IMR-90 (cell line): ENCODE results near the gene STK10. TPM values are rescaled to one million over a fixed set of nuclear protein-coding genes. Genes with fewer than 3 reads are reported as not detected.

Source experiments
- ATAC-seq: fragments of 200-7000 bp; cut with Tn5 transposase; 2 replicates; pipeline ENCODE4 v1.9.1; 2020; ENCODE audit warnings: low read depth, mild to moderate bottlenecking, moderate library complexity
- BruUV-seq: library from RNA; stranded (reverse); fragments of 400-500 nt; replicated peaks from 2 replicates; lab custom pipeline; 2021; lab: Mats Ljungman, UMichigan
- CTCF ChIA-PET: fragments of 300-600 bp; formaldehyde crosslinking; extraction: SDS; loops from one replicate; lab custom pipeline; 2021; ENCODE audit warnings: antibody characterized with exemption; lab: Yijun Ruan, JAX
- POLR2A ChIA-PET: fragments of 300-600 bp; sonication (Branson Sonifier 250); formaldehyde crosslinking; loops from one replicate; lab custom pipeline; 2022; ENCODE audit warnings: antibody characterized with exemption; ENCODE audit not compliant: unreplicated experiment; lab: Charles Lee
- DNase-seq: peaks from one replicate; pipeline ENCODE4 v3.0.0; 2013
- H2AFZ ChIP-seq: replicated peaks from 2 replicates; pipeline ENCODE3; 2013; ENCODE audit warnings: low read length, mild to moderate bottlenecking; ENCODE audit not compliant: poor library complexity
- H2AK5ac ChIP-seq: 2 replicates; pipeline ENCODE4 v1.6.1; 2013; ENCODE audit warnings: low read depth, low read length, inconsistent platforms
- H2AK9ac ChIP-seq: replicated peaks from 2 replicates; pipeline ENCODE3; 2013; ENCODE audit warnings: mild to moderate bottlenecking, low read depth, low read length, moderate library complexity; ENCODE audit not compliant: poor library complexity
- H2BK120ac ChIP-seq: 2 replicates; pipeline ENCODE4 v1.6.1; 2013; ENCODE audit warnings: low read depth, low read length, inconsistent platforms
- H2BK15ac ChIP-seq: 3 replicates; pipeline ENCODE4 v1.6.1; 2013; ENCODE audit warnings: low read depth, low read length, inconsistent platforms
- H2BK20ac ChIP-seq: 2 replicates; pipeline ENCODE4 v1.6.1; 2013; ENCODE audit warnings: low read depth, mild to moderate bottlenecking, inconsistent platforms, low read length, moderate library complexity
- H2BK5ac ChIP-seq: 2 replicates; pipeline ENCODE4 v1.6.1; 2013; ENCODE audit warnings: mild to moderate bottlenecking, low read depth, low read length, inconsistent platforms; ENCODE audit not compliant: poor library complexity, severe bottlenecking
- H3K14ac ChIP-seq: replicated peaks from 2 replicates; pipeline ENCODE4 v1.6.1; 2013; ENCODE audit warnings: low read depth, low read length, inconsistent platforms
- H3K18ac ChIP-seq: 2 replicates; pipeline ENCODE4 v1.6.1; 2013; ENCODE audit warnings: low read depth, low read length, control low read depth
- H3K23ac ChIP-seq: 2 replicates; pipeline ENCODE4 v1.6.1; 2013; ENCODE audit warnings: low read depth, low read length, inconsistent platforms
- H3K27ac ChIP-seq: 2 replicates; pipeline ENCODE4 v1.5.1; 2013; ENCODE audit warnings: mild to moderate bottlenecking, control low read depth, low read length; ENCODE audit not compliant: insufficient read depth
- H3K27me3 ChIP-seq: 2 replicates; pipeline ENCODE4 v1.6.1; 2013; ENCODE audit warnings: low read length; ENCODE audit not compliant: control insufficient read depth, insufficient read depth
- H3K36me3 ChIP-seq: 2 replicates; pipeline ENCODE4 v1.6.1; 2013; ENCODE audit warnings: low read length, mixed read lengths; ENCODE audit not compliant: control insufficient read depth, insufficient read depth
- H3K4ac ChIP-seq: 2 replicates; pipeline ENCODE4 v1.6.1; 2013; ENCODE audit warnings: low read depth, low read length, inconsistent platforms
- H3K4me1 ChIP-seq: 2 replicates; pipeline ENCODE4 v1.6.1; 2013; ENCODE audit warnings: low read length, mixed read lengths; ENCODE audit not compliant: control insufficient read depth, insufficient read depth
- H3K4me2 ChIP-seq: 2 replicates; pipeline ENCODE4 v1.6.1; 2013; ENCODE audit warnings: low read depth, mild to moderate bottlenecking, control low read depth, low read length, moderate library complexity
- H3K4me3 ChIP-seq: 2 replicates; pipeline ENCODE4 v1.5.1; 2013; ENCODE audit warnings: low read depth, mild to moderate bottlenecking, control low read depth, low read length, moderate library complexity; ENCODE audit not compliant: insufficient read depth
- H3K56ac ChIP-seq: 2 replicates; pipeline ENCODE4 v1.6.1; 2013; ENCODE audit warnings: low read length, inconsistent platforms; ENCODE audit not compliant: insufficient read depth; ENCODE audit errors: extremely low read depth
- H3K79me1 ChIP-seq, 2 experiments: 2 replicates each; pipeline ENCODE4 v1.6.1; 2013; ENCODE audit warnings: low read length in 2 of 2, inconsistent platforms in 1 of 2, low read depth in 1 of 2
- H3K9ac ChIP-seq: 2 replicates; pipeline ENCODE4 v1.6.1; 2013; ENCODE audit warnings: low read depth, low read length, control low read depth
- H3K9me1 ChIP-seq: 2 replicates; pipeline ENCODE4 v1.6.1; 2013; ENCODE audit warnings: low read length, inconsistent platforms; ENCODE audit not compliant: insufficient read depth
- H3K9me3 ChIP-seq: 2 replicates; pipeline ENCODE4 v1.6.1; 2013; ENCODE audit warnings: low read length; ENCODE audit not compliant: control insufficient read depth, insufficient read depth
- H4K20me1 ChIP-seq: 2 replicates; pipeline ENCODE4 v1.6.1; 2013; ENCODE audit warnings: low read length, inconsistent platforms; ENCODE audit not compliant: insufficient read depth
- H4K5ac ChIP-seq: 2 replicates; pipeline ENCODE4 v1.6.1; 2013; ENCODE audit warnings: mild to moderate bottlenecking, low read depth, low read length, control low read depth
- H4K8ac ChIP-seq, 2 experiments: 2 replicates each; pipeline ENCODE4 v1.6.1; 2013; ENCODE audit warnings: low read depth in 2 of 2, low read length in 2 of 2, control low read depth in 1 of 2, inconsistent platforms in 1 of 2
- H4K91ac ChIP-seq: 2 replicates; pipeline ENCODE4 v1.6.1; 2013; ENCODE audit warnings: low read depth, low read length, inconsistent platforms; ENCODE audit not compliant: insufficient read depth
- BHLHE40 ChIP-seq: fragments of 150-350 bp; IDR thresholded peaks from 2 replicates; pipeline ENCODE4 v1.6.1; 2016; ENCODE audit warnings: mild to moderate bottlenecking, low read depth, low read length
- CEBPB ChIP-seq: IDR thresholded peaks from 2 replicates; pipeline ENCODE4 v1.6.1; 2012; ENCODE audit warnings: low read depth, low read length, improper control_type of control experiment
- CHD1 ChIP-seq: IDR thresholded peaks from 2 replicates; pipeline ENCODE4 v1.6.1; 2012; ENCODE audit warnings: low read depth, low read length, improper control_type of control experiment
- CTCF ChIP-seq: conservative IDR thresholded peaks from 2 replicates; pipeline ENCODE4 v1.5.1; 2012; ENCODE audit warnings: mild to moderate bottlenecking, low read depth, low read length, improper control_type of control experiment
- ELK1 ChIP-seq: fragments of 150-350 bp; IDR thresholded peaks from 2 replicates; pipeline ENCODE4 v1.6.1; 2016; ENCODE audit warnings: low read depth, mild to moderate bottlenecking, low read length, moderate library complexity, borderline replicate concordance
- FOS ChIP-seq: fragments of 150-350 bp; IDR thresholded peaks from 2 replicates; pipeline ENCODE4 v1.6.1; 2016; ENCODE audit warnings: low read depth, low read length
- MAFK ChIP-seq: IDR thresholded peaks from 2 replicates; pipeline ENCODE4 v1.6.1; 2012; ENCODE audit warnings: low read depth, low read length, improper control_type of control experiment
- MAZ ChIP-seq: IDR thresholded peaks from 2 replicates; pipeline ENCODE4 v1.6.1; 2012; ENCODE audit warnings: low read depth, mild to moderate bottlenecking, low read length, improper control_type of control experiment, moderate library complexity, borderline replicate concordance
- MXI1 ChIP-seq: IDR thresholded peaks from 2 replicates; pipeline ENCODE4 v1.6.1; 2012; ENCODE audit warnings: low read depth, mild to moderate bottlenecking, low read length, moderate library complexity, borderline replicate concordance
- NFE2L2 ChIP-seq: fragments of 150-350 bp; IDR thresholded peaks from 2 replicates; pipeline ENCODE4 v1.6.1; 2016; ENCODE audit warnings: low read depth, mild to moderate bottlenecking, low read length
- POLR2A ChIP-seq: IDR thresholded peaks from 2 replicates; pipeline ENCODE4 v1.6.1; 2012; ENCODE audit warnings: mild to moderate bottlenecking, low read depth, low read length
- RAD21 ChIP-seq: IDR thresholded peaks from 2 replicates; pipeline ENCODE4 v1.6.1; 2012; ENCODE audit warnings: low read length, improper control_type of control experiment
- RCOR1 ChIP-seq: IDR thresholded peaks from 2 replicates; pipeline ENCODE4 v1.6.1; 2012; ENCODE audit warnings: mild to moderate bottlenecking, low read length, improper control_type of control experiment; ENCODE audit not compliant: insufficient replicate concordance
- RFX5 ChIP-seq: IDR thresholded peaks from 2 replicates; pipeline ENCODE4 v1.8.0; 2012; ENCODE audit warnings: low read depth, mild to moderate bottlenecking, low read length, moderate library complexity
- SMC3 ChIP-seq: fragments of 150-350 bp; IDR thresholded peaks from 2 replicates; pipeline ENCODE4 v1.6.1; 2016; ENCODE audit warnings: low read depth, mild to moderate bottlenecking, antibody characterized with exemption, low read length, moderate library complexity
- USF2 ChIP-seq: fragments of 150-350 bp; IDR thresholded peaks from 2 replicates; pipeline ENCODE4 v1.6.1; 2017; ENCODE audit warnings: mild to moderate bottlenecking, antibody characterized with exemption, low read length, low read depth
- WGBS, 2 experiments: methylation state at CpG; one replicate each; pipeline versions ENCODE4 v1.1.5 to v1.1.7; 2013; ENCODE audit warnings: missing lambda C conversion rate in 2 of 2; ENCODE audit not compliant: insufficient read length in 1 of 2; ENCODE audit errors: extremely low coverage in 2 of 2; 5-methylcytosine and 5-hydroxymethylcytosine counted together
- dilution Hi-C: fragments of 300-500 bp; cut with HindIII; formaldehyde crosslinking; loops from one replicate; pipeline ENCODE4 v1.14.3; 2018; ENCODE audit warnings: low sequenced_read_pairs; ENCODE audit not compliant: unreplicated experiment
- in situ Hi-C: fragments of 300-500 bp; cut with MboI; formaldehyde crosslinking; loops from 3 replicates; pipeline ENCODE4 v1.14.3; 2019; ENCODE audit warnings: low sequenced_read_pairs, inconsistent platforms, mixed read lengths
- intact Hi-C: fragments of 100-400 bp; cut with micrococcal nuclease; formaldehyde crosslinking; loops from 2 replicates; pipeline ENCODE4 v1.10.0; 2022
- polyA plus RNA-seq, 3 experiments: library from polyadenylated mRNA; depleted of rRNA; stranded (reverse); fragments of >200 nt; gene quantifications; 2 replicates each; pipeline ENCODE4 v1.2.3, GENCODE V29; 2012; ENCODE audit warnings: low replicate concordance in 1 of 3
- total RNA-seq: library from RNA; depleted of rRNA; stranded (reverse); fragments of >200 nt; gene quantifications from 2 replicates; pipeline ENCODE4 v1.2.3, GENCODE V29; 2012

The STK10 gene
- total and polyA plus RNA-seq, 2 of the 4 experiments (the other 2 are of a cell fraction), result 15.4 to 18.5 TPM

- no peak overlapping the region for H2BK120ac ChIP-seq
- peak overlapping the region; percentile 26 for H2AK9ac ChIP-seq
- no peak overlapping the region for H2AK5ac ChIP-seq
- H3K4me3 ChIP-seq, result no peak overlapping the region
- intact Hi-C loops, result loop anchor here (5.0 kb wide), 1 partner anchor 179 kb away; the partner anchor contains the start of gene STK10
- H3K9me1 ChIP-seq, result 0 out of 2 replicates have a peak, but pooled peaks cover 2% of the 10 kb centered on the region
- ChIA-PET POLR2A (no interaction called here), CTCF (interaction anchor here (1.1 kb wide), 1 partner anchor 590 kb away, joined by 4 read pairs; no protein-coding TSS in a partner anchor)
- H3K36me3 ChIP-seq, result no peaks in the 10 kb centered on the region
- in situ Hi-C loops, result no loop called here
- no peak overlapping the region for H3K4ac ChIP-seq
- H3K27me3 ChIP-seq, result no peaks in the 10 kb centered on the region
- no TSS peak for BruUV-seq
- H2BK20ac ChIP-seq, result no peak overlapping the region
- H3K56ac ChIP-seq, result no peak overlapping the region
- WGBS, 2 experiments, result no CpG with 5 or more reads among the region's 6 CpGs
- no peak for DNase-seq
- H3K9ac ChIP-seq, result no peak overlapping the region
- dilution Hi-C loops, result no loop called here
- ATAC-seq, result no peak
- no peak overlapping the region for H3K14ac ChIP-seq
- no peak for TF ChIP-seq USF2
- TF ChIP-seq CEBPB, result no peak
- TF ChIP-seq POLR2A, result no peak
- no peak for TF ChIP-seq CTCF
- no peak for TF ChIP-seq RCOR1
- TF ChIP-seq SMC3, result no peak
- no peak for TF ChIP-seq MXI1
- TF ChIP-seq ELK1, result no peak
- no peak for TF ChIP-seq RFX5
- TF ChIP-seq MAZ, result no peak
- no peak for TF ChIP-seq NFE2L2
- no peak for TF ChIP-seq CHD1
- TF ChIP-seq BHLHE40, result no peak
- no peak for TF ChIP-seq FOS
- TF ChIP-seq MAFK, result no peak
- TF ChIP-seq RAD21, result no peak
- H2BK15ac ChIP-seq, result no peak overlapping the region
- H4K5ac ChIP-seq, result no peak overlapping the region
- 0 out of 2 replicates have a peak, but pooled peaks cover 4% of the 10 kb centered on the region for H3K4me1 ChIP-seq
- H3K18ac ChIP-seq, result no peak overlapping the region
- H3K79me1 ChIP-seq, result peaks cover 7 to 37% of the 10 kb centered on the region in 2 experiments
- no peak overlapping the region for H2BK5ac ChIP-seq
- no peak overlapping the region for H3K27ac ChIP-seq
- no peak overlapping the region for H4K8ac ChIP-seq
- no peak overlapping the region for H2AFZ ChIP-seq
- H3K4me2 ChIP-seq, result no peak overlapping the region
- H3K9me3 ChIP-seq, result no peaks in the 10 kb centered on the region
- no peak overlapping the region for H4K91ac ChIP-seq
- no peak overlapping the region for H3K23ac ChIP-seq
- peaks cover 23% of the 10 kb centered on the region for H4K20me1 ChIP-seq
These were observed 179.3 kb downstream of the STK10 start for GRCh38 chr5:172008689-172009141.
